Measurements from ENCODE around the gene ZNF764. TPM values are rescaled to one million over a fixed set of nuclear protein-coding genes. Genes with fewer than 3 reads are reported as not detected.

ZNF764 gene
- total RNA-seq, 4 donors from 2014 or later: 8.7 to 14.0 (median 11.3) TPM

- no peak for TF ChIP-seq EP300 (IDR thresholded peaks at IDR 0.05)
- DNase-seq (ENCODE audit: extremely low spot score): no peak
- no peaks in the 10 kb centered on the region for H3K27me3 ChIP-seq
- WGBS: 85% methylated on average over 4 of the region's 4 CpGs
- no peak overlapping the region for H3K4me3 ChIP-seq
- no peak overlapping the region for H3K27ac ChIP-seq (replicated peaks in 1 of 4)
- H3K4me1 ChIP-seq: peaks cover 19 to 38% (median 25%) of the 10 kb centered on the region in 4 donors
- intact Hi-C loops (cut with DNase I): no loop called here
- peaks cover 14 to 40% (median 31%) of the 10 kb centered on the region in 4 donors for H3K36me3 ChIP-seq
- no peaks in the 10 kb centered on the region for H3K9me3 ChIP-seq
Measured at GRCh38 chr16:30552956-30553355, 5.2 kb downstream of the ZNF764 start.

GRCh38 chr16:30551781-30552180 lies 6.4 kb downstream of the ZNF764 start:
- 79% methylated on average over 3 of the region's 3 CpGs for WGBS
- H3K4me1 ChIP-seq: peaks cover 14 to 29% (median 18%) of the 10 kb centered on the region in 4 donors
- no peaks in the 10 kb centered on the region for H3K27me3 ChIP-seq
- TF ChIP-seq, protein P1, sequence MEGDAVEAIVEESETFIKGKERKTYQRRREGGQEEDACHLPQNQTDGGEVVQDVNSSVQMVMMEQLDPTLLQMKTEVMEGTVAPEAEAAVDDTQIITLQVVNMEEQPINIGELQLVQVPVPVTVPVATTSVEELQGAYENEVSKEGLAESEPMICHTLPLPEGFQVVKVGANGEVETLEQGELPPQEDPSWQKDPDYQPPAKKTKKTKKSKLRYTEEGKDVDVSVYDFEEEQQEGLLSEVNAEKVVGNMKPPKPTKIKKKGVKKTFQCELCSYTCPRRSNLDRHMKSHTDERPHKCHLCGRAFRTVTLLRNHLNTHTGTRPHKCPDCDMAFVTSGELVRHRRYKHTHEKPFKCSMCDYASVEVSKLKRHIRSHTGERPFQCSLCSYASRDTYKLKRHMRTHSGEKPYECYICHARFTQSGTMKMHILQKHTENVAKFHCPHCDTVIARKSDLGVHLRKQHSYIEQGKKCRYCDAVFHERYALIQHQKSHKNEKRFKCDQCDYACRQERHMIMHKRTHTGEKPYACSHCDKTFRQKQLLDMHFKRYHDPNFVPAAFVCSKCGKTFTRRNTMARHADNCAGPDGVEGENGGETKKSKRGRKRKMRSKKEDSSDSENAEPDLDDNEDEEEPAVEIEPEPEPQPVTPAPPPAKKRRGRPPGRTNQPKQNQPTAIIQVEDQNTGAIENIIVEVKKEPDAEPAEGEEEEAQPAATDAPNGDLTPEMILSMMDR (IDR thresholded peaks at IDR 0.05): no peak
- TF ChIP-seq EP300 (IDR thresholded peaks at IDR 0.05) (no peak), POLR2AphosphoS5 (IDR thresholded peaks at IDR 0.05) (no peak), POLR2A (IDR thresholded peaks at IDR 0.05; ENCODE audit: low read depth) (no peak)
- peak overlapping the region in 1 of 4 donors; percentile 9 for H3K27ac ChIP-seq (replicated peaks in 1 of 4)
- no peaks in the 10 kb centered on the region for H3K9me3 ChIP-seq
- no peak for DNase-seq (ENCODE audit: extremely low spot score)
- H3K36me3 ChIP-seq: peaks cover 14 to 40% (median 31%) of the 10 kb centered on the region in 4 donors
- intact Hi-C loops (cut with DNase I): no loop called here
- no peak overlapping the region for H3K4me3 ChIP-seq

- intact Hi-C loops (cut with DNase I): no loop called here
- Histone ChIP-seq H3K36me3 (peaks cover 0 to 11% (median 6%) of the 10 kb centered on the region in 4 donors), H3K4me3 (no peak overlapping the region), H3K27ac (replicated peaks in 1 of 4) (no peak overlapping the region), H3K27me3 (no peaks in the 10 kb centered on the region), H3K9me3 (no peaks in the 10 kb centered on the region), H3K4me1 (peaks cover 0 to 12% (median 8%) of the 10 kb centered on the region in 4 donors)
- no peak for DNase-seq (ENCODE audit: extremely low spot score)
- TF ChIP-seq POLR2A (IDR thresholded peaks at IDR 0.05; ENCODE audit: low read depth): no peak
- TF ChIP-seq EP300 (IDR thresholded peaks at IDR 0.05): no peak
- TF ChIP-seq, protein P1 (IDR thresholded peaks at IDR 0.05): no peak
- TF ChIP-seq POLR2AphosphoS5 (IDR thresholded peaks at IDR 0.05): no peak
- WGBS: 72% methylated on average over 8 of the region's 8 CpGs
Measured at GRCh38 chr16:30548416-30549253, 9.5 kb downstream of the ZNF764 start.

GRCh38 chr16:30546115-30546514 lies 12.1 kb downstream of the ZNF764 start:
- H3K27ac ChIP-seq (replicated peaks in 1 of 4): no peak overlapping the region
- no peak overlapping the region for H3K4me3 ChIP-seq
- no peaks in the 10 kb centered on the region for H3K9me3 ChIP-seq
- H3K36me3 ChIP-seq: no peaks in the 10 kb centered on the region
- intact Hi-C loops (cut with DNase I): no loop called here
- no peak for DNase-seq (ENCODE audit: extremely low spot score)
- H3K4me1 ChIP-seq: peaks cover 0 to 21% (median 3%) of the 10 kb centered on the region in 4 donors
- 75% methylated on average over 8 of the region's 8 CpGs for WGBS
- no peaks in the 10 kb centered on the region for H3K27me3 ChIP-seq
- TF ChIP-seq POLR2A (IDR thresholded peaks at IDR 0.05; ENCODE audit: low read depth) (no peak), POLR2AphosphoS5 (IDR thresholded peaks at IDR 0.05) (no peak), EP300 (IDR thresholded peaks at IDR 0.05) (no peak)
- TF ChIP-seq, protein P1 (IDR thresholded peaks at IDR 0.05): no peak

DNA sequence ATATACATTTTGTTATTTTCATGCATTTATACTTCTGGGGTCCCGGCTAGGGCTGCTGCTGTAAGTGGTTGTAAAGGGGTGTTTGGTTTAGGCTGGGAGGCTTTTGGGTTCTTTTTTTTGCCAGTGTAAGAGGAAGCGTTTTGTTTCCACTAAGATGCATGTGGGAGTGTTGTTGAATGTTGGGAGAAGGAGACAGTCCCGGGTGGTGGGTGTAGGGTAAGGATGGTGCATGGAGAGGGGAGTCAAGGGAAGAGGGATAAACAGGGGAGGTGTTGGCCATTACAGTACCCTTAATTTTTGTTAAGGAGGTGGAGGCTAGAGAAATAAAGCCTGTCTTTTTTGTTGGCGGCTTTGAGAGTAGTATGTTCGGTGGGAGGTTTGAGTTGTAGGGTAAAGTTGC lies 15.1 kb downstream of the ZNF764 start:
- 82% methylated on average over 5 of the region's 5 CpGs for WGBS

More for the DNA sequence above, 15.1 kb downstream of the ZNF764 start:
- no peak for DNase-seq (ENCODE audit: extremely low spot score)
- Histone ChIP-seq H3K27ac (replicated peaks in 1 of 4) (no peak overlapping the region), H3K4me3 (no peak overlapping the region), H3K9me3 (no peaks in the 10 kb centered on the region), H3K27me3 (no peaks in the 10 kb centered on the region), H3K4me1 (peaks cover 0 to 34% (median 3%) of the 10 kb centered on the region in 4 donors), H3K36me3 (no peaks in the 10 kb centered on the region)
- TF ChIP-seq POLR2AphosphoS5 (IDR thresholded peaks at IDR 0.05) (no peak), POLR2A (IDR thresholded peaks at IDR 0.05; ENCODE audit: low read depth) (no peak), EP300 (IDR thresholded peaks at IDR 0.05) (no peak)
- TF ChIP-seq, protein P1 (IDR thresholded peaks at IDR 0.05): no peak
- intact Hi-C loops (cut with DNase I): no loop called here

Measured in esophagus muscularis mucosa (tissue), 4 donors.